Tibial artery (tissue), 4 donors: ENCODE data around the gene VAX1.
"Not testable (repeated sequence)": the region's sequence is repeated elsewhere in the genome, so short reads cannot be mapped to it uniquely, and the experiment has no call there.

Experiments
- DNase-seq, 2 donors: peaks; one replicate each; pipeline ENCODE4 v3.0.0-alpha.2; 2019
- H3K27ac ChIP-seq, 2 donors: fragments of 200-600 bp; sonication (generic) in 1 of 2; 1 replicate in 1 of 2; 2 replicates in 1 of 2; pipeline ENCODE4 v1.5.1; 2018 to 2019; ENCODE audit warnings: mild to moderate bottlenecking in 1 of 2
- H3K27me3 ChIP-seq, 2 donors: fragments of 200-600 bp; sonication (generic) in 1 of 2; one replicate each; pipeline versions ENCODE4 v1.5.1 to v1.6.0; 2016 to 2019
- H3K36me3 ChIP-seq, 3 donors: fragments of 200-600 bp; sonication (generic) in 2 of 3; one replicate each; pipeline ENCODE4 v1.5.1; 2016 to 2019; ENCODE audit warnings: mild to moderate bottlenecking in 2 of 3
- H3K4me1 ChIP-seq, 4 donors: fragments of 200-600 bp; sonication (generic) in 2 of 4; 1 replicate in 3 of 4; 2 replicates in 1 of 4; pipeline ENCODE4 v1.5.1; 2016 to 2019
- H3K4me3 ChIP-seq, 2 donors: fragments of 200-600 bp; sonication (generic) in 1 of 2; 1 replicate in 1 of 2; 2 replicates in 1 of 2; pipeline ENCODE4 v1.5.1; 2018 to 2019; ENCODE audit warnings: mild to moderate bottlenecking in 2 of 2
- H3K9me3 ChIP-seq, 3 donors: fragments of 200-600 bp; sonication (generic) in 1 of 3; one replicate each; pipeline ENCODE4 v1.5.1; 2016 to 2019
- CTCF ChIP-seq, 2 experiments: fragments of 200-600 bp in 1 of 2; fragments of 450-650 bp in 1 of 2; IDR thresholded peaks; one replicate each; pipeline ENCODE4 v1.5.1; 2017 to 2019; ENCODE audit warnings: antibody characterized with exemption in 2 of 2, mild to moderate bottlenecking in 1 of 2, moderate library complexity in 1 of 2
- intact Hi-C: fragments of 100-400 bp; cut with DNase I; formaldehyde crosslinking; loops from one replicate; pipeline ENCODE4 v1.15.0; 2023; ENCODE audit warnings: low total_unique reads

Gene VAX1

GRCh38 chr10:117137911-117138642, at the start of gene VAX1:
TSS of gene VAX1 (minus strand) at chr10:117138270. CDS start at chr10:117138056, 214 bp downstream.
- H3K4me3 ChIP-seq: peak within 1 kb of the TSS; percentile 29 to 48
- peaks cover 0 to 97% of the 10 kb centered on the region in 2 donors for H3K27me3 ChIP-seq
- H3K36me3 ChIP-seq: no peaks in the 10 kb centered on the region
- peak in 1 of 2 donors; percentile 49 for DNase-seq
- peaks cover 0 to 50% (median 33%) of the 10 kb centered on the region in 4 donors for H3K4me1 ChIP-seq
- H3K9me3 ChIP-seq: no peaks in the 10 kb centered on the region
- no peak within 1 kb of the TSS for H3K27ac ChIP-seq
- no peak for TF ChIP-seq CTCF (IDR thresholded peaks at IDR 0.05)
- intact Hi-C loops: no loop called here

GRCh38 chr10:117186832-117187615, 49.0 kb upstream of the VAX1 start:
- TF ChIP-seq CTCF (IDR thresholded peaks at IDR 0.05): no peak

GRCh38 chr10:117185817-117186216, 47.7 kb upstream of the VAX1 start:
- peaks cover 0 to 12% of the 10 kb centered on the region in 2 donors for H3K27me3 ChIP-seq
- H3K4me3 ChIP-seq, intact Hi-C loops, H3K4me1 ChIP-seq, DNase-seq, H3K27ac ChIP-seq, H3K36me3 ChIP-seq: not testable (repeated sequence)
- peaks cover 0 to 14% (median 12%) of the 10 kb centered on the region in 3 donors for H3K9me3 ChIP-seq

More at GRCh38 chr10:117186832-117187615, 49.0 kb upstream of the VAX1 start:
- Histone ChIP-seq H3K4me1 (no peaks in the 10 kb centered on the region), H3K27ac (no peak overlapping the region), H3K27me3 (peaks cover 0 to 6% of the 10 kb centered on the region in 2 donors), H3K9me3 (peaks cover 0 to 14% (median 12%) of the 10 kb centered on the region in 3 donors), H3K4me3 (no peak overlapping the region), H3K36me3 (no peaks in the 10 kb centered on the region)
- DNase-seq: no peak
- intact Hi-C loops: no loop called here

- no peak overlapping the region for H3K27ac ChIP-seq
- H3K4me1 ChIP-seq: no peaks in the 10 kb centered on the region
- no peak overlapping the region for H3K4me3 ChIP-seq
- no peak for TF ChIP-seq CTCF (IDR thresholded peaks at IDR 0.05)
- no peak for DNase-seq
- H3K9me3 ChIP-seq: peaks cover 0 to 10% (median 7%) of the 10 kb centered on the region in 3 donors
- H3K36me3 ChIP-seq: no peaks in the 10 kb centered on the region
- peaks cover 0 to 16% of the 10 kb centered on the region in 2 donors for H3K27me3 ChIP-seq
- intact Hi-C loops: no loop called here
Measured at GRCh38 chr10:117184821-117185220, 46.8 kb upstream of the VAX1 start.

- H3K4me1 ChIP-seq: no peaks in the 10 kb centered on the region
- no peak for TF ChIP-seq CTCF (IDR thresholded peaks at IDR 0.05)
- peaks cover 0 to 5% (median 2%) of the 10 kb centered on the region in 3 donors for H3K9me3 ChIP-seq
- DNase-seq: no peak
- H3K4me3 ChIP-seq: no peak overlapping the region
- H3K36me3 ChIP-seq: no peaks in the 10 kb centered on the region
- H3K27ac ChIP-seq: no peak overlapping the region
- intact Hi-C loops: no loop called here
- peaks cover 0 to 21% of the 10 kb centered on the region in 2 donors for H3K27me3 ChIP-seq
Measured at GRCh38 chr10:117184296-117184695, 46.2 kb upstream of the VAX1 start.

GRCh38 chr10:117178190-117178589, 40.1 kb upstream of the VAX1 start:
- Histone ChIP-seq H3K27ac (no peak overlapping the region), H3K27me3 (peaks cover 0 to 42% of the 10 kb centered on the region in 2 donors), H3K9me3 (no peaks in the 10 kb centered on the region), H3K4me1 (peaks cover 0 to 16% (median 13%) of the 10 kb centered on the region in 4 donors), H3K4me3 (no peak overlapping the region), H3K36me3 (no peaks in the 10 kb centered on the region)
- TF ChIP-seq CTCF (IDR thresholded peaks at IDR 0.05): no peak
- intact Hi-C loops: loop anchor here (5.0 kb wide), 1 partner anchor 381 kb away; no protein-coding TSS in a partner anchor
- no peak for DNase-seq
